ENCODE data around the gene XAB2.

XAB2 gene

GRCh38 chr19:7633698-7634097 lies 4.4 kb upstream of the XAB2 start, which contains the start of gene PCP2:
TSS of gene PCP2 (minus strand) at chr19:7633719. CDS start at chr19:7633457, 262 bp downstream.
- no peak for TF ChIP-seq CTCF (IDR thresholded peaks at IDR 0.05; ENCODE audit: insufficient read depth, low read depth, low read length, missing control alignments)
- no peak for DNase-seq (ENCODE audit: low read depth)
- no peak within 1 kb of the TSS for H3K4me3 ChIP-seq (ENCODE audit: low read depth, low read length)

- DNase-seq (ENCODE audit: low read depth) = no peak
- TF ChIP-seq CTCF (IDR thresholded peaks at IDR 0.05; ENCODE audit: insufficient read depth, low read depth, low read length, missing control alignments) = no peak
- H3K4me3 ChIP-seq (ENCODE audit: low read depth, low read length) = no peak overlapping the region
Measured at GRCh38 chr19:7632340-7633203, 3.2 kb upstream of the XAB2 start.

- DNase-seq (ENCODE audit: low read depth) = no peak
- no peak overlapping the region for H3K4me3 ChIP-seq (ENCODE audit: low read depth, low read length)
- no peak for TF ChIP-seq CTCF (IDR thresholded peaks at IDR 0.05; ENCODE audit: insufficient read depth, low read depth, low read length, missing control alignments)
Measured at GRCh38 chr19:7631577-7631976, 2.2 kb upstream of the XAB2 start.

- no peak for TF ChIP-seq CTCF (IDR thresholded peaks at IDR 0.05; ENCODE audit: insufficient read depth, low read depth, low read length, missing control alignments)
- H3K4me3 ChIP-seq (ENCODE audit: low read depth, low read length) = peak overlapping the region; percentile 93
- DNase-seq (ENCODE audit: low read depth) = no peak
Measured at GRCh38 chr19:7628589-7629311, 595 bp downstream of the XAB2 start.

- DNase-seq (ENCODE audit: low read depth) = no peak
- no peak overlapping the region for H3K4me3 ChIP-seq (ENCODE audit: low read depth, low read length)
- TF ChIP-seq CTCF (IDR thresholded peaks at IDR 0.05; ENCODE audit: insufficient read depth, low read depth, low read length, missing control alignments) = no peak
Measured at GRCh38 chr19:7627166-7627565, 2.2 kb downstream of the XAB2 start.

GRCh38 chr19:7625763-7626372 lies 3.5 kb downstream of the XAB2 start:
- no peak overlapping the region for H3K4me3 ChIP-seq (ENCODE audit: low read depth, low read length)
- DNase-seq (ENCODE audit: low read depth) = no peak
- no peak for TF ChIP-seq CTCF (IDR thresholded peaks at IDR 0.05; ENCODE audit: insufficient read depth, low read depth, low read length, missing control alignments)

Data from GM12865 (cell line).